H9 (cell line): Measurements from ENCODE around the gene ELAVL1. TPM values are rescaled to one million over a fixed set of nuclear protein-coding genes. Genes with fewer than 3 reads are reported as not detected.

Experiments
- DNase-seq: peaks from one replicate; pipeline ENCODE4 v3.0.0-alpha.2; 2017
- H2AFZ ChIP-seq: one replicate; pipeline ENCODE4 v1.6.1; 2013; ENCODE audit warnings: mild to moderate bottlenecking, low read length, control low read depth, moderate library complexity
- H2AK5ac ChIP-seq: 2 replicates; pipeline ENCODE4 v1.6.1; 2013; ENCODE audit warnings: low read length, control low read depth, mixed read lengths; ENCODE audit not compliant: insufficient read length
- H2BK120ac ChIP-seq: one replicate; pipeline ENCODE4 v1.6.1; 2013; ENCODE audit warnings: low read depth, mild to moderate bottlenecking, low read length, control low read depth, inconsistent platforms; ENCODE audit not compliant: poor library complexity, severe bottlenecking
- H2BK12ac ChIP-seq: 2 replicates; pipeline ENCODE4 v1.6.1; 2013; ENCODE audit warnings: low read length, control low read depth, mixed read lengths, low read depth; ENCODE audit not compliant: insufficient read length
- H2BK15ac ChIP-seq: 2 replicates; pipeline ENCODE4 v1.6.1; 2013; ENCODE audit warnings: low read depth, low read length, control low read depth
- H2BK20ac ChIP-seq: one replicate; pipeline ENCODE4 v1.6.1; 2013; ENCODE audit warnings: low read depth, mild to moderate bottlenecking, low read length, control low read depth, inconsistent platforms; ENCODE audit not compliant: poor library complexity, severe bottlenecking
- H2BK5ac ChIP-seq: 2 replicates; pipeline ENCODE4 v1.6.1; 2013; ENCODE audit warnings: low read length, control low read depth, mixed read lengths; ENCODE audit not compliant: insufficient read length
- H3K14ac ChIP-seq: 2 replicates; pipeline ENCODE4 v1.6.1; 2013; ENCODE audit warnings: low read length, control low read depth; ENCODE audit not compliant: insufficient read depth
- H3K18ac ChIP-seq: 2 replicates; pipeline ENCODE4 v1.6.1; 2013; ENCODE audit warnings: low read depth, mild to moderate bottlenecking, mixed read lengths, low read length, control low read depth; ENCODE audit not compliant: insufficient read length
- H3K23ac ChIP-seq: 2 replicates; pipeline ENCODE4 v1.6.1; 2013; ENCODE audit warnings: low read length, control low read depth, mixed read lengths, low read depth; ENCODE audit not compliant: insufficient read length
- H3K23me2 ChIP-seq: 2 replicates; pipeline ENCODE4 v1.6.1; 2013; ENCODE audit warnings: low read depth, mild to moderate bottlenecking, mixed read lengths, low read length, control low read depth; ENCODE audit not compliant: insufficient read length, poor library complexity, severe bottlenecking
- H3K27ac ChIP-seq: 2 replicates; pipeline ENCODE4 v1.5.1; 2013; ENCODE audit warnings: low read length, control low read depth, mixed read lengths, low read depth; ENCODE audit not compliant: insufficient read length
- H3K27me3 ChIP-seq: 2 replicates; pipeline ENCODE4 v1.6.1; 2013; ENCODE audit warnings: low read length, control low read depth, inconsistent platforms; ENCODE audit not compliant: insufficient read depth
- H3K4ac ChIP-seq: 2 replicates; pipeline ENCODE4 v1.6.1; 2013; ENCODE audit warnings: low read depth, mild to moderate bottlenecking, control low read depth, inconsistent platforms, low read length, moderate library complexity
- H3K4me1 ChIP-seq: 2 replicates; pipeline ENCODE4 v1.6.1; 2013; ENCODE audit warnings: low read length, control low read depth, inconsistent platforms; ENCODE audit not compliant: insufficient read depth
- H3K4me2 ChIP-seq: 2 replicates; pipeline ENCODE4 v1.6.1; 2013; ENCODE audit warnings: low read length, control low read depth, mixed read lengths; ENCODE audit not compliant: insufficient read length, insufficient read depth
- H3K56ac ChIP-seq: 2 replicates; pipeline ENCODE4 v1.6.1; 2013; ENCODE audit warnings: low read depth, mild to moderate bottlenecking, mixed read lengths, low read length, control low read depth; ENCODE audit not compliant: insufficient read length
- H3K79me1 ChIP-seq: 2 replicates; pipeline ENCODE4 v1.6.1; 2013; ENCODE audit warnings: low read depth, mild to moderate bottlenecking, moderate library complexity, low read length, control low read depth, inconsistent platforms; ENCODE audit not compliant: insufficient read depth, poor library complexity, severe bottlenecking
- H3K79me2 ChIP-seq: 2 replicates; pipeline ENCODE4 v1.6.1; 2013; ENCODE audit warnings: low read length, control low read depth, inconsistent platforms; ENCODE audit not compliant: insufficient read depth
- H3K9ac ChIP-seq: 2 replicates; pipeline ENCODE4 v1.6.1; 2013; ENCODE audit warnings: low read length, control low read depth, mixed read lengths; ENCODE audit not compliant: insufficient read length; ENCODE audit errors: extremely low read depth
- H3K9me3 ChIP-seq: one replicate; pipeline ENCODE4 v1.6.1; 2013; ENCODE audit warnings: low read depth, low read length, inconsistent platforms; ENCODE audit not compliant: control insufficient read depth
- H3T11ph ChIP-seq: one replicate; pipeline ENCODE4 v1.6.1; 2013; ENCODE audit warnings: mild to moderate bottlenecking, low read length, control low read depth, inconsistent platforms
- H4K20me1 ChIP-seq: one replicate; pipeline ENCODE4 v1.6.1; 2013; ENCODE audit not compliant: control insufficient read depth, insufficient read length, insufficient read depth
- H4K5ac ChIP-seq: 2 replicates; pipeline ENCODE4 v1.6.1; 2013; ENCODE audit warnings: low read depth, mild to moderate bottlenecking, mixed read lengths, low read length, control low read depth; ENCODE audit not compliant: insufficient read length
- H4K8ac ChIP-seq: replicated peaks from 2 replicates; pipeline ENCODE4 v1.6.1; 2013; ENCODE audit warnings: low read length, control low read depth, mixed read lengths, low read depth; ENCODE audit not compliant: insufficient read length
- H4K91ac ChIP-seq: 2 replicates; pipeline ENCODE4 v1.6.1; 2013; ENCODE audit warnings: low read depth, mild to moderate bottlenecking, moderate library complexity, mixed read lengths, low read length, control low read depth; ENCODE audit not compliant: insufficient read length
- H3K27ac Mint-ChIP-seq, 3 experiments: 2 replicates in 2 of 3; 3 replicates in 1 of 3; pipeline ENCODE4 v1.8.0; 2020 to 2021; ENCODE audit warnings: mixed read lengths in 3 of 3, mild to moderate bottlenecking in 1 of 3, moderate library complexity in 1 of 3
- H3K27me3 Mint-ChIP-seq: 2 replicates; pipeline ENCODE4 v1.8.0; 2021; ENCODE audit warnings: low read depth, mild to moderate bottlenecking, moderate library complexity, mixed read lengths
- H3K36me3 Mint-ChIP-seq, 3 experiments: 2 replicates in 2 of 3; 3 replicates in 1 of 3; pipeline ENCODE4 v1.8.0; 2020 to 2021; ENCODE audit warnings: low read depth in 3 of 3, mixed read lengths in 3 of 3; ENCODE audit not compliant: insufficient read depth in 1 of 3
- H3K4me1 Mint-ChIP-seq, 2 experiments: 2 replicates each; pipeline ENCODE4 v1.8.0; 2020; ENCODE audit warnings: mixed read lengths in 2 of 2
- H3K4me3 Mint-ChIP-seq, 2 experiments: 2 replicates in 1 of 2; 3 replicates in 1 of 2; pipeline ENCODE4 v1.8.0; 2020 to 2021; ENCODE audit warnings: mild to moderate bottlenecking in 2 of 2, mixed read lengths in 2 of 2, moderate library complexity in 1 of 2
- H3K9me3 Mint-ChIP-seq, 2 experiments: 2 replicates in 1 of 2; 3 replicates in 1 of 2; pipeline ENCODE4 v1.8.0; 2020; ENCODE audit warnings: mild to moderate bottlenecking in 2 of 2, mixed read lengths in 2 of 2, moderate library complexity in 1 of 2
- CTCF ChIP-seq: fragments of 200-600 bp; sonication (generic); conservative IDR thresholded peaks from 3 replicates; pipeline ENCODE4 v1.8.0; 2021; ENCODE audit warnings: antibody characterized with exemption, mild to moderate bottlenecking
- WGBS: extraction: QIAGEN DNeasy Blood & Tissue Kit; methylation state at CpG from one replicate; pipeline ENCODE4 v1.1.7; 2013; ENCODE audit warnings: missing lambda C conversion rate, low lambda C conversion rate, mixed read lengths; ENCODE audit not compliant: insufficient read length; ENCODE audit errors: extremely low coverage; 5-methylcytosine and 5-hydroxymethylcytosine counted together
- total RNA-seq: library from RNA; stranded (reverse); gene quantifications from 2 replicates; pipeline ENCODE4 v1.2.1, GENCODE V29; 2021

Gene ELAVL1
- total RNA-seq, 1 experiment from 2014 or later: 149 TPM

GRCh38 chr19:7983286-7983950 is 22.0 kb downstream of the ELAVL1 start:
- Histone ChIP-seq H3K9me3 (no peaks in the 10 kb centered on the region), H4K20me1 (peaks cover 7% of the 10 kb centered on the region), H3K27me3 (no peaks in the 10 kb centered on the region), H3K56ac (no peak overlapping the region), H2BK120ac (no peak overlapping the region), H3K27ac (no peak overlapping the region), H3K79me1 (peaks cover 7% of the 10 kb centered on the region), H2BK5ac (no peak overlapping the region), H3K9ac (no peak overlapping the region), H3K4me1 (no peaks in the 10 kb centered on the region), H3K4ac (no peak overlapping the region), H2AFZ (no peak overlapping the region), H4K91ac (no peak overlapping the region), H3K79me2 (no peaks in the 10 kb centered on the region; the same call in 1 of the 2 replicates), H2BK20ac (no peak overlapping the region), H3K18ac (no peak overlapping the region), H3K23ac (no peak overlapping the region), H2AK5ac (no peak overlapping the region), H3K4me2 (no peak overlapping the region), H3K14ac (no peak overlapping the region), H4K5ac (no peak overlapping the region), H2BK15ac (no peak overlapping the region), H2BK12ac (no peak overlapping the region), H4K8ac (no peak overlapping the region), H3K23me2 (no peaks in the 10 kb centered on the region), H3T11ph (no peak overlapping the region)
- WGBS: no CpG with 5 or more reads among the region's 18 CpGs
- no peak for DNase-seq
- Mint-ChIP-seq H3K9me3 (no peaks in the 10 kb centered on the region), H3K4me3 (no peak overlapping the region), H3K27me3 (no peaks in the 10 kb centered on the region), H3K27ac (no peak overlapping the region), H3K36me3 (peaks cover 51 to 85% (median 83%) of the 10 kb centered on the region in 3 experiments), H3K4me1 (no peaks in the 10 kb centered on the region)
- TF ChIP-seq CTCF: no peak
